Suprapubic skin (tissue), 4 donors: ENCODE results near the gene APRT. TPM values are rescaled to one million over a fixed set of nuclear protein-coding genes. Genes with fewer than 3 reads are reported as not detected.

Experiments
- DNase-seq, 2 donors: peaks; one replicate each; pipeline ENCODE4 v3.0.0-alpha.2; 2019; ENCODE audit warnings: low spot score in 2 of 2
- H3K27ac ChIP-seq: fragments of 200-600 bp; sonication (generic); one replicate; pipeline ENCODE4 v1.5.1; 2019
- H3K27me3 ChIP-seq: fragments of 200-600 bp; sonication (generic); one replicate; pipeline ENCODE4 v1.5.1; 2019
- H3K36me3 ChIP-seq: fragments of 200-600 bp; sonication (generic); one replicate; pipeline ENCODE4 v1.5.1; 2019
- H3K4me1 ChIP-seq: fragments of 200-600 bp; sonication (generic); one replicate; pipeline ENCODE4 v1.5.1; 2019
- H3K4me3 ChIP-seq: fragments of 200-600 bp; sonication (generic); one replicate; pipeline ENCODE4 v1.5.1; 2019; ENCODE audit warnings: mild to moderate bottlenecking
- H3K9me3 ChIP-seq: fragments of 200-600 bp; sonication (generic); one replicate; pipeline ENCODE4 v1.5.1; 2019
- EP300 ChIP-seq: sonication (generic); formaldehyde crosslinking; IDR thresholded peaks from one replicate; pipeline ENCODE4 v1.6.1; 2017; ENCODE audit warnings: antibody characterized with exemption
- POLR2A ChIP-seq, 2 donors: fragments of 450-650 bp; IDR thresholded peaks; one replicate each; pipeline ENCODE4 v1.6.1; 2017; ENCODE audit warnings: antibody characterized with exemption in 2 of 2, mild to moderate bottlenecking in 2 of 2, moderate library complexity in 2 of 2
- POLR2AphosphoS5 ChIP-seq, 3 donors: sonication (generic); formaldehyde crosslinking; IDR thresholded peaks; one replicate each; pipeline ENCODE4 v1.6.1; 2017; ENCODE audit warnings: antibody characterized with exemption in 3 of 3
- WGBS: methylation state at CpG from one replicate; pipeline ENCODE4 v1.1.5; 2018; 5-methylcytosine and 5-hydroxymethylcytosine counted together
- total RNA-seq, 4 donors: library from RNA; depleted of rRNA; stranded (reverse); fragments of >200 nt; gene quantifications; one replicate each; pipeline ENCODE4 v1.1.0, GENCODE V29; 2016
- TF ChIP-seq, protein P1 (sequence below), 2 donors: fragments of 200-600 bp in 1 of 2; fragments of 450-650 bp in 1 of 2; sonication (generic) in 1 of 2; IDR thresholded peaks; one replicate each; pipeline ENCODE4 v1.5.1; 2016 to 2019; ENCODE audit warnings: antibody characterized with exemption in 2 of 2, mild to moderate bottlenecking in 1 of 2, moderate library complexity in 1 of 2

APRT gene
- total RNA-seq, 4 donors from 2014 or later = 122 to 382 (median 250) TPM

DNA sequence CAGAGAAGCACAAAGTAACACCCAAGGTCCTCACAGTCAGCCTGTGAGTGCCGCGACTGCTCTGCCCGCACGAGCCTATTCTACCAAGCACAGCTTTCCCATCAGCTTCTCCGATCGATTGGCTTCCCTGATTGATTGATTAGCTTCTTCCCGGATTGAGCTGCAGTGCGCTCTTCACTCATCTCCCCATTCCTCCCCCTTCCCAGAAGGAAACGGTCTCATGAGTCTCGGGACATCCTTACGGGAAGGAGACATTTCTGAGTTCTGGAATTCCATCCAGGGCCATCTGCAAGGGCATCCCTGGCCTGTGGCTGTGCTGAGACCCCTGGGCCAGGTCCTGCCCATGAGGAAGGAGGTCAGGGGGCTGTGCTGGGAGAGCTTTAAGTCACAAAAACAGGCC lies 44.8 kb downstream of the APRT start:
- WGBS = 90% methylated on average over 11 of the region's 11 CpGs
- TF ChIP-seq POLR2AphosphoS5 (IDR thresholded peaks at IDR 0.05) (no peak), POLR2A (IDR thresholded peaks at IDR 0.05) (no peak), EP300 (no peak)
- TF ChIP-seq, protein P1, sequence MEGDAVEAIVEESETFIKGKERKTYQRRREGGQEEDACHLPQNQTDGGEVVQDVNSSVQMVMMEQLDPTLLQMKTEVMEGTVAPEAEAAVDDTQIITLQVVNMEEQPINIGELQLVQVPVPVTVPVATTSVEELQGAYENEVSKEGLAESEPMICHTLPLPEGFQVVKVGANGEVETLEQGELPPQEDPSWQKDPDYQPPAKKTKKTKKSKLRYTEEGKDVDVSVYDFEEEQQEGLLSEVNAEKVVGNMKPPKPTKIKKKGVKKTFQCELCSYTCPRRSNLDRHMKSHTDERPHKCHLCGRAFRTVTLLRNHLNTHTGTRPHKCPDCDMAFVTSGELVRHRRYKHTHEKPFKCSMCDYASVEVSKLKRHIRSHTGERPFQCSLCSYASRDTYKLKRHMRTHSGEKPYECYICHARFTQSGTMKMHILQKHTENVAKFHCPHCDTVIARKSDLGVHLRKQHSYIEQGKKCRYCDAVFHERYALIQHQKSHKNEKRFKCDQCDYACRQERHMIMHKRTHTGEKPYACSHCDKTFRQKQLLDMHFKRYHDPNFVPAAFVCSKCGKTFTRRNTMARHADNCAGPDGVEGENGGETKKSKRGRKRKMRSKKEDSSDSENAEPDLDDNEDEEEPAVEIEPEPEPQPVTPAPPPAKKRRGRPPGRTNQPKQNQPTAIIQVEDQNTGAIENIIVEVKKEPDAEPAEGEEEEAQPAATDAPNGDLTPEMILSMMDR (IDR thresholded peaks at IDR 0.05) = no peak
- Histone ChIP-seq H3K36me3 (peaks cover 5% of the 10 kb centered on the region), H3K9me3 (no peaks in the 10 kb centered on the region), H3K27ac (no peak overlapping the region), H3K4me1 (peaks cover 90% of the 10 kb centered on the region), H3K4me3 (no peak overlapping the region), H3K27me3 (no peaks in the 10 kb centered on the region)
- DNase-seq = no peak

DNA sequence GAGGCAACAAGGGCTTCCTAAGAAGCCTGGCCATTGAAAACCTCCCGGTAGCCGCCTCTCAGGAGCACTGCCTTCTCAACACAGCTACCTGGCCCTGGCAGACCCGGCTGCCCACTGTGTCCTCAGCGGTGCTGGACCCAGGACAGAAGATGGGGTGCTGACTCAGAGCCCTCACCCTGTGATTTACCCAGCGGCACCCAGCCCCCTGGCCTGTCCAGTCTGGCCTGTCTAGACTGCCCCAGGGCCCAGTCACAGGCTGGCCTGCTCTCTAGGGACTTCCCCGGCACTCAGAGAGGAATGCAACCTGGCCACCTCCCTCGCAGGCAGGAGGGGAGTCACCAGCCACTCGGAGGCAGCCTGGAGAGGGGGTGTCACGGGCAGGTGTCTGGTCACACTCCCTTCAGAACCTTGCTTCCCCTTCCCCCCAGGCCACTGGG lies 46.8 kb downstream of the APRT start:
- H3K4me1 ChIP-seq = peaks cover 87% of the 10 kb centered on the region
- WGBS = 50% methylated on average over 6 of the region's 9 CpGs
- no peak for TF ChIP-seq EP300
- TF ChIP-seq, protein P1 (IDR thresholded peaks at IDR 0.05) = no peak
- no peak for TF ChIP-seq POLR2AphosphoS5 (IDR thresholded peaks at IDR 0.05)
- TF ChIP-seq POLR2A (IDR thresholded peaks at IDR 0.05) = no peak
- H3K9me3 ChIP-seq = no peaks in the 10 kb centered on the region
- no peaks in the 10 kb centered on the region for H3K27me3 ChIP-seq
- H3K27ac ChIP-seq = no peak overlapping the region
- no peak for DNase-seq
- H3K36me3 ChIP-seq = peaks cover 5% of the 10 kb centered on the region
- no peak overlapping the region for H3K4me3 ChIP-seq

DNA sequence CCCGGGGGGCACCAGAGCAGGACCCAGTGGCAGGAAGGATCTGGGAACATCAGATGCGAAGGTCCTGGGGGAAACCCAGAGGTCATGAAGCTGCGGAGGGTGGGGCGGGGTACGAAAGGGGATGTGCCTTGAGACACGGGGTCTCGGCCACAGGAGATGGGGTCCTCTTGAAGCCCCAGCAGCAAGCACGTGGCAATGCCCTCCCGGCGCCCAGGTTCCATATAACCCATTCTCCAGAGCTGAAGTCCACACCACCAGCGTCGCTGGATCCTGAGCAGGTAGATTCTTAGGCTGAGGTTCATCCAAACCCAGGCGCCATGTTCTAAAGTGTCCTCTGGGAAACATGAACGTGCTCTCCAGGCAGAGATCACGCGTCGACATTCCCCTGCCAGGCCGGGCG lies 47.6 kb downstream of the APRT start:
- no peaks in the 10 kb centered on the region for H3K9me3 ChIP-seq

DNA sequence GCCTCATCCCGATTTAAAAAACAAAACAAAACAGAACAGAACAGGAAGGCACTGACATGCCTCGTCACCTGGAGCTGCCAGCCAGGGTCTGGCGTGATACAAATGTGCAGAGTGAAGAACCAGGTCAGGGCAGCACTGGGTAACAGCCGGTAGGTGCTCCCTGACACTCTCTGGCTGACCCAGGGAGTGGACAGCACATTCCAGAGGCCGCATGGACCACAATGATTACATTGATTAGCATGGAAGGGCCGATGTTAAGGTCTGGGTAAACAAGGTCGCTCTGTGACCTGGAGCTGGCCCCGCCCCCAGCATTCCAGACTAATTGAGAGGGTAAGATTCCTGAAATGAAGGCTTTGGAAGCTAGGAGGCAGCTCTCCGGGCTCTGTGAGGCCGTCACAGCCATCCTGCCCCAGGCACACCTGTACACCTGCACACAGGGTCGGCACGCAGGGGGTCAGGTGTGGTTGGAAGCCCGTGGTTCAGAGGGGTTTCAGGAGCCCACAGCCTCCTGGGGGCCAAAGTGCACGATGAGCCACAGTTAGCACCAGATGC lies 48.1 kb downstream of the APRT start:
- H3K27ac ChIP-seq = no peak overlapping the region
- DNase-seq = no peak
- H3K4me1 ChIP-seq = peaks cover 81% of the 10 kb centered on the region

More for the DNA sequence above, 47.6 kb downstream of the APRT start:
- Histone ChIP-seq H3K27ac (no peak overlapping the region), H3K36me3 (peaks cover 5% of the 10 kb centered on the region), H3K27me3 (no peaks in the 10 kb centered on the region), H3K4me1 (peaks cover 86% of the 10 kb centered on the region), H3K4me3 (no peak overlapping the region)
- 94% methylated on average over 19 of the region's 19 CpGs for WGBS
- DNase-seq = no peak
- TF ChIP-seq POLR2A (IDR thresholded peaks at IDR 0.05) (no peak), EP300 (no peak)
- TF ChIP-seq, protein P1 (IDR thresholded peaks at IDR 0.05) = no peak

DNA sequence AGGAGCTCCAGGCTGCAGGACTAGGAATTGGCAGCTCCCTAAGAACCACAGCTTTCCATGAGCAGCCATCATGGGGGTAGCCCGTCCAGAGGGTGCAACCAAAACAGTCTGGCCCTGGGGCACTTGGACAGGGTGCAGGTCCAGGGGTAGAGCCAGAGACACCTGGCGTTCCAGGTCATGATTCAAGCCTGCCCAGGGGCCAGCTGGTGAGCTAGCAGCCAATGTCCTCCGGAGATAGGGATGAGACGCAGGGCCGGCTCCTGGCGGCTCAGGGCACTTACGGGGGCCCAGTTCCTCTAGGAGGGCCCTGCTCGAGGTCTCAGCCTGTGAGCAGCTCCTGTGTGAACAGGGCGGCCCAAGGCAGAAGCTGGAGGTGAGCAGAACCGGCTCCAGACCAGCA lies 48.8 kb downstream of the APRT start:
- Histone ChIP-seq H3K27me3 (no peaks in the 10 kb centered on the region), H3K4me3 (no peak overlapping the region), H3K27ac (no peak overlapping the region), H3K36me3 (peaks cover 5% of the 10 kb centered on the region), H3K4me1 (peaks cover 74% of the 10 kb centered on the region), H3K9me3 (no peaks in the 10 kb centered on the region)
- DNase-seq = no peak
- 48% methylated on average over 4 of the region's 10 CpGs for WGBS
- TF ChIP-seq POLR2A (IDR thresholded peaks at IDR 0.05) (no peak), EP300 (no peak), POLR2AphosphoS5 (IDR thresholded peaks at IDR 0.05) (no peak)
- TF ChIP-seq, protein P1 (IDR thresholded peaks at IDR 0.05) = no peak

More for the DNA sequence above, 48.1 kb downstream of the APRT start:
- H3K27me3 ChIP-seq = no peaks in the 10 kb centered on the region
- 51% methylated on average over 12 of the region's 14 CpGs for WGBS
- H3K9me3 ChIP-seq = no peaks in the 10 kb centered on the region
- H3K36me3 ChIP-seq = peaks cover 5% of the 10 kb centered on the region
- TF ChIP-seq POLR2A (IDR thresholded peaks at IDR 0.05) (no peak), POLR2AphosphoS5 (IDR thresholded peaks at IDR 0.05) (no peak), EP300 (no peak)
- TF ChIP-seq, protein P1 (IDR thresholded peaks at IDR 0.05) = no peak
- H3K4me3 ChIP-seq = no peak overlapping the region
